ENCODE results near the gene ERAP2. TPM values are rescaled to one million over a fixed set of nuclear protein-coding genes. Genes with fewer than 3 reads are reported as not detected.

Gene ERAP2
- total RNA-seq, 1 experiment from 2014 or later = 15.5 TPM

GRCh38 chr5:96896276-96896675 is 20.0 kb downstream of the ERAP2 start:
- in situ Hi-C loops (cut with HindIII; ENCODE audit: low pct_unique_long_range_greater_than_20kb, low sequenced_read_pairs) = no loop called here

GRCh38 chr5:96896806-96897205 is 20.5 kb downstream of the ERAP2 start:
- Histone ChIP-seq H3K27ac (ENCODE audit: low read length) (no peak overlapping the region), H3K36me3 (ENCODE audit: control insufficient read depth, insufficient read depth, low read length) (no peaks in the 10 kb centered on the region), H3K4me3 (ENCODE audit: low read depth in 2 of 2, low read length in 2 of 2) (no peak overlapping the region), H3K9me3 (ENCODE audit: control insufficient read depth, insufficient read depth, low read depth, low read length) (no peaks in the 10 kb centered on the region), H3K4me1 (ENCODE audit: control insufficient read depth, insufficient read depth, low read length) (no peaks in the 10 kb centered on the region), H3K27me3 (ENCODE audit: control insufficient read depth, insufficient read depth, low read length) (no peaks in the 10 kb centered on the region)
- ChIA-PET CTCF (interaction anchor here (0.6 kb wide), 1 partner anchor 43 kb away, joined by 6 read pairs; no protein-coding TSS in a partner anchor), POLR2A (no interaction called here)
- in situ Hi-C loops (cut with HindIII; ENCODE audit: low pct_unique_long_range_greater_than_20kb, low sequenced_read_pairs) (no loop called here), intact Hi-C loops (cut with micrococcal nuclease; ENCODE audit: unreplicated experiment) (no loop called here)
- ATAC-seq (no peak), DNase-seq (ENCODE audit: low read depth, low spot score) (no peak)
- no TSS peak for BruUV-seq (replicated peaks)
- TF ChIP-seq CTCF (IDR thresholded peaks at IDR 0.05) (no peak), POLR2AphosphoS5 (IDR thresholded peaks at IDR 0.05; ENCODE audit: low read depth, low read length) (no peak), TCF7L2 (IDR thresholded peaks at IDR 0.05; ENCODE audit: low read depth, low read length) (no peak), REST (IDR thresholded peaks at IDR 0.05; ENCODE audit: insufficient read depth in 1 of 2, low read depth in 2 of 2, low read length in 1 of 2) (no peak), SIN3A (IDR thresholded peaks at IDR 0.05; ENCODE audit: borderline replicate concordance, insufficient read depth, low read depth, low read length) (no peak)

More at GRCh38 chr5:96896276-96896675, 20.0 kb downstream of the ERAP2 start:
- Histone ChIP-seq H3K27ac (ENCODE audit: low read length) (no peak overlapping the region), H3K4me1 (ENCODE audit: control insufficient read depth, insufficient read depth, low read length) (no peaks in the 10 kb centered on the region), H3K27me3 (ENCODE audit: control insufficient read depth, insufficient read depth, low read length) (no peaks in the 10 kb centered on the region), H3K36me3 (ENCODE audit: control insufficient read depth, insufficient read depth, low read length) (no peaks in the 10 kb centered on the region), H3K4me3 (ENCODE audit: low read depth in 2 of 2, low read length in 2 of 2) (no peak overlapping the region), H3K9me3 (ENCODE audit: control insufficient read depth, insufficient read depth, low read depth, low read length) (no peaks in the 10 kb centered on the region)
- POLR2A ChIA-PET = no interaction called here
- CTCF ChIA-PET = interaction anchor here (0.6 kb wide), 1 partner anchor 44 kb away, joined by 6 read pairs; no protein-coding TSS in a partner anchor
- intact Hi-C loops (cut with micrococcal nuclease; ENCODE audit: unreplicated experiment) = no loop called here
- TF ChIP-seq CTCF (IDR thresholded peaks at IDR 0.05) (no peak), POLR2AphosphoS5 (IDR thresholded peaks at IDR 0.05; ENCODE audit: low read depth, low read length) (no peak), REST (IDR thresholded peaks at IDR 0.05; ENCODE audit: insufficient read depth in 1 of 2, low read depth in 2 of 2, low read length in 1 of 2) (no peak), SIN3A (IDR thresholded peaks at IDR 0.05; ENCODE audit: borderline replicate concordance, insufficient read depth, low read depth, low read length) (no peak), TCF7L2 (IDR thresholded peaks at IDR 0.05; ENCODE audit: low read depth, low read length) (no peak)
- no TSS peak for BruUV-seq (replicated peaks)
- DNase-seq (ENCODE audit: low read depth, low spot score) (no peak), ATAC-seq (no peak)
